Vagina (tissue), 2 donors: ENCODE measurements around the gene PODXL. TPM values are rescaled to one million over a fixed set of nuclear protein-coding genes. Genes with fewer than 3 reads are reported as not detected.

Experiments
- DNase-seq, 2 donors: peaks; one replicate each; pipeline ENCODE4 v3.0.0-alpha.2; 2017; ENCODE audit errors: extremely low spot score in 2 of 2
- H3K27ac ChIP-seq: fragments of 200-600 bp; sonication (generic); one replicate; pipeline ENCODE4 v1.5.1; 2019
- H3K27me3 ChIP-seq: fragments of 200-600 bp; sonication (generic); one replicate; pipeline ENCODE4 v1.5.1; 2019
- H3K36me3 ChIP-seq, 2 donors: fragments of 200-600 bp; sonication (generic); one replicate each; pipeline ENCODE4 v1.5.1; 2017 to 2019
- H3K4me1 ChIP-seq: fragments of 200-600 bp; sonication (generic); one replicate; pipeline ENCODE4 v1.5.1; 2019
- H3K4me3 ChIP-seq, 2 donors: fragments of 200-600 bp; sonication (generic); 1 replicate in 1 of 2; 2 replicates in 1 of 2; pipeline ENCODE4 v1.5.1; 2016 to 2019
- H3K9me3 ChIP-seq: fragments of 200-600 bp; sonication (generic); one replicate; pipeline ENCODE4 v1.5.1; 2019
- POLR2A ChIP-seq, 2 donors: fragments of 450-650 bp; IDR thresholded peaks; one replicate each; pipeline ENCODE4 v1.6.1; 2017; ENCODE audit warnings: antibody characterized with exemption in 2 of 2, mild to moderate bottlenecking in 2 of 2, moderate library complexity in 2 of 2
- POLR2AphosphoS5 ChIP-seq, 2 donors: sonication (generic); formaldehyde crosslinking; IDR thresholded peaks; one replicate each; pipeline ENCODE4 v1.9.0; 2017; ENCODE audit warnings: antibody characterized with exemption in 2 of 2, mild to moderate bottlenecking in 2 of 2, low read depth in 1 of 2; ENCODE audit not compliant: insufficient read depth in 1 of 2
- intact Hi-C: fragments of 100-400 bp; cut with DNase I; formaldehyde crosslinking; loops from one replicate; pipeline ENCODE4 v1.15.1; 2023
- total RNA-seq: library from RNA; depleted of rRNA; stranded (reverse); fragments of >200 nt; gene quantifications from one replicate; pipeline ENCODE4 v1.2.3, GENCODE V29; 2016
- TF ChIP-seq, protein P1 (sequence below), 3 experiments: fragments of 450-650 bp in 2 of 3; fragments of 200-600 bp in 1 of 3; sonication (generic) in 1 of 3; IDR thresholded peaks; one replicate each; pipeline ENCODE4 v1.5.1; 2017 to 2019; ENCODE audit warnings: antibody characterized with exemption in 3 of 3, mild to moderate bottlenecking in 2 of 3, moderate library complexity in 2 of 3

PODXL gene
- total RNA-seq, 1 donor from 2014 or later: 26.0 TPM

- H3K27ac ChIP-seq: no peak overlapping the region
- H3K4me1 ChIP-seq: no peaks in the 10 kb centered on the region
- no peaks in the 10 kb centered on the region for H3K9me3 ChIP-seq
- TF ChIP-seq, protein P1, sequence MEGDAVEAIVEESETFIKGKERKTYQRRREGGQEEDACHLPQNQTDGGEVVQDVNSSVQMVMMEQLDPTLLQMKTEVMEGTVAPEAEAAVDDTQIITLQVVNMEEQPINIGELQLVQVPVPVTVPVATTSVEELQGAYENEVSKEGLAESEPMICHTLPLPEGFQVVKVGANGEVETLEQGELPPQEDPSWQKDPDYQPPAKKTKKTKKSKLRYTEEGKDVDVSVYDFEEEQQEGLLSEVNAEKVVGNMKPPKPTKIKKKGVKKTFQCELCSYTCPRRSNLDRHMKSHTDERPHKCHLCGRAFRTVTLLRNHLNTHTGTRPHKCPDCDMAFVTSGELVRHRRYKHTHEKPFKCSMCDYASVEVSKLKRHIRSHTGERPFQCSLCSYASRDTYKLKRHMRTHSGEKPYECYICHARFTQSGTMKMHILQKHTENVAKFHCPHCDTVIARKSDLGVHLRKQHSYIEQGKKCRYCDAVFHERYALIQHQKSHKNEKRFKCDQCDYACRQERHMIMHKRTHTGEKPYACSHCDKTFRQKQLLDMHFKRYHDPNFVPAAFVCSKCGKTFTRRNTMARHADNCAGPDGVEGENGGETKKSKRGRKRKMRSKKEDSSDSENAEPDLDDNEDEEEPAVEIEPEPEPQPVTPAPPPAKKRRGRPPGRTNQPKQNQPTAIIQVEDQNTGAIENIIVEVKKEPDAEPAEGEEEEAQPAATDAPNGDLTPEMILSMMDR (IDR thresholded peaks at IDR 0.05): no peak
- TF ChIP-seq POLR2AphosphoS5 (IDR thresholded peaks at IDR 0.05; ENCODE audit: insufficient read depth in 1 of 2, low read depth in 1 of 2) (no peak), POLR2A (IDR thresholded peaks at IDR 0.05) (no peak)
- no peaks in the 10 kb centered on the region for H3K27me3 ChIP-seq
- intact Hi-C loops: no loop called here
- no peak for DNase-seq
- no peaks in the 10 kb centered on the region for H3K36me3 ChIP-seq
- no peak overlapping the region for H3K4me3 ChIP-seq
Measured at GRCh38 chr7:131495669-131496498, 60.5 kb downstream of the PODXL start.

DNA sequence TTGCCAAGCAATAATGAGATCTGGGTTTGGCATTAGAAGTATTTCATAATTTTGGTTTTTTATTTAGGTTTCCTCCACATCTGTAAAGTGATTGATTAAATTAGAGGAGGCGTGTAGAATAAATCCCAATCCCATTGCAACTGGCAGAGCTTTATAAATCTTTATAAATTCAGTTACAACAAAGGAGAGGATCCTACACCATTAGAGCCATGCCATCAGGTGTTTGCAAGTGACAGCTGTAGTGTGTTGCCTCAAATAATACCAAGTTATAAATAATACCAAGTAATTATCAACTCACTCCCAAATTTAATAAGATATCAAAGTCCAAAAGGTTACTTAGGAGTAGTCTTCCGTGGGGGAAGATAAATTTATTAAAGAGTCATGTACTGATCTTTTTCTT is 62.2 kb downstream of the PODXL start:
- Histone ChIP-seq H3K36me3 (no peaks in the 10 kb centered on the region), H3K4me1 (no peaks in the 10 kb centered on the region), H3K4me3 (no peak overlapping the region), H3K27ac (no peak overlapping the region), H3K9me3 (no peaks in the 10 kb centered on the region), H3K27me3 (no peaks in the 10 kb centered on the region)
- intact Hi-C loops: no loop called here
- DNase-seq: no peak
- TF ChIP-seq POLR2AphosphoS5 (IDR thresholded peaks at IDR 0.05; ENCODE audit: insufficient read depth in 1 of 2, low read depth in 1 of 2): no peak
- no peak for TF ChIP-seq POLR2A (IDR thresholded peaks at IDR 0.05)
- TF ChIP-seq, protein P1 (IDR thresholded peaks at IDR 0.05): no peak

DNA sequence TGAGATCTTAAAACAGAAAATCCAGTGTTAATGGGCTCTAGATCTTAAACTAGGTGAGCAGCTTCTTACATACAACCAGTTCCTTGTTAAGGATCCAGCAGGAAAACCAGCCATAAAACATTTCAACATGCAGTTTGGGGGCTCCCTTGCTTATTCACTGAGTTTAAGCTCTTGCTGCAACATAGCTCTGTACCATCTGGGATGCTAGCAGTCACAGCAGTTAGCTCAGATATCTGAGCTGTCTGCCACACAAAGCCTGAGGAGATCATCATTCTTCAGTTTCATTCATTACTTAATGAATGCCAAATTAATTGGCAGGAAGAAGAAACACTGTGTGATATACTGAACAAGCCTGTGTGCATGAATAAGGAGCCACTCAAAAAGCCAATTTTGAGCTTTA is 62.8 kb downstream of the PODXL start:
- intact Hi-C loops: no loop called here

GRCh38 chr7:131493081-131493480 is 63.3 kb downstream of the PODXL start:
- H3K4me3 ChIP-seq: no peak overlapping the region
- H3K9me3 ChIP-seq: no peaks in the 10 kb centered on the region
- intact Hi-C loops: no loop called here
- no peaks in the 10 kb centered on the region for H3K27me3 ChIP-seq
- no peak overlapping the region for H3K27ac ChIP-seq
- no peak for DNase-seq
- H3K4me1 ChIP-seq: no peaks in the 10 kb centered on the region
- TF ChIP-seq, protein P1 (IDR thresholded peaks at IDR 0.05): no peak
- H3K36me3 ChIP-seq: no peaks in the 10 kb centered on the region

More for the DNA sequence above, 62.8 kb downstream of the PODXL start:
- no peaks in the 10 kb centered on the region for H3K9me3 ChIP-seq
- no peak for TF ChIP-seq POLR2AphosphoS5 (IDR thresholded peaks at IDR 0.05; ENCODE audit: insufficient read depth in 1 of 2, low read depth in 1 of 2)
- no peak for TF ChIP-seq POLR2A (IDR thresholded peaks at IDR 0.05)
- TF ChIP-seq, protein P1 (IDR thresholded peaks at IDR 0.05): no peak
- no peak for DNase-seq
- H3K4me3 ChIP-seq: no peak overlapping the region
- H3K4me1 ChIP-seq: no peaks in the 10 kb centered on the region
- H3K27ac ChIP-seq: no peak overlapping the region
- no peaks in the 10 kb centered on the region for H3K27me3 ChIP-seq
- H3K36me3 ChIP-seq: no peaks in the 10 kb centered on the region

- Histone ChIP-seq H3K4me3 (no peak overlapping the region), H3K9me3 (no peaks in the 10 kb centered on the region), H3K27ac (no peak overlapping the region), H3K27me3 (no peaks in the 10 kb centered on the region), H3K36me3 (no peaks in the 10 kb centered on the region), H3K4me1 (no peaks in the 10 kb centered on the region)
- intact Hi-C loops: no loop called here
- TF ChIP-seq POLR2A (IDR thresholded peaks at IDR 0.05): no peak
- TF ChIP-seq POLR2AphosphoS5 (IDR thresholded peaks at IDR 0.05; ENCODE audit: insufficient read depth in 1 of 2, low read depth in 1 of 2): no peak
- TF ChIP-seq, protein P1 (IDR thresholded peaks at IDR 0.05): no peak
- DNase-seq: no peak
Measured at GRCh38 chr7:131489881-131490280, 66.5 kb downstream of the PODXL start.
